Measurements from ENCODE around the gene ZFP36L1.

GRCh38 chr14:68792678-68792978 lies 239 bp downstream of the ZFP36L1 start:
- TF ChIP-seq CTCF (IDR thresholded peaks at IDR 0.05 in 8 of 11, conservative IDR thresholded peaks at IDR 0.05 in 3 of 11), result no peak
- TF ChIP-seq POLR2A (IDR thresholded peaks at IDR 0.05), result no peak

Measured in spleen (tissue), 7 donors.